ENCODE data around the gene ZC3H13.

The ZC3H13 gene, protein sequence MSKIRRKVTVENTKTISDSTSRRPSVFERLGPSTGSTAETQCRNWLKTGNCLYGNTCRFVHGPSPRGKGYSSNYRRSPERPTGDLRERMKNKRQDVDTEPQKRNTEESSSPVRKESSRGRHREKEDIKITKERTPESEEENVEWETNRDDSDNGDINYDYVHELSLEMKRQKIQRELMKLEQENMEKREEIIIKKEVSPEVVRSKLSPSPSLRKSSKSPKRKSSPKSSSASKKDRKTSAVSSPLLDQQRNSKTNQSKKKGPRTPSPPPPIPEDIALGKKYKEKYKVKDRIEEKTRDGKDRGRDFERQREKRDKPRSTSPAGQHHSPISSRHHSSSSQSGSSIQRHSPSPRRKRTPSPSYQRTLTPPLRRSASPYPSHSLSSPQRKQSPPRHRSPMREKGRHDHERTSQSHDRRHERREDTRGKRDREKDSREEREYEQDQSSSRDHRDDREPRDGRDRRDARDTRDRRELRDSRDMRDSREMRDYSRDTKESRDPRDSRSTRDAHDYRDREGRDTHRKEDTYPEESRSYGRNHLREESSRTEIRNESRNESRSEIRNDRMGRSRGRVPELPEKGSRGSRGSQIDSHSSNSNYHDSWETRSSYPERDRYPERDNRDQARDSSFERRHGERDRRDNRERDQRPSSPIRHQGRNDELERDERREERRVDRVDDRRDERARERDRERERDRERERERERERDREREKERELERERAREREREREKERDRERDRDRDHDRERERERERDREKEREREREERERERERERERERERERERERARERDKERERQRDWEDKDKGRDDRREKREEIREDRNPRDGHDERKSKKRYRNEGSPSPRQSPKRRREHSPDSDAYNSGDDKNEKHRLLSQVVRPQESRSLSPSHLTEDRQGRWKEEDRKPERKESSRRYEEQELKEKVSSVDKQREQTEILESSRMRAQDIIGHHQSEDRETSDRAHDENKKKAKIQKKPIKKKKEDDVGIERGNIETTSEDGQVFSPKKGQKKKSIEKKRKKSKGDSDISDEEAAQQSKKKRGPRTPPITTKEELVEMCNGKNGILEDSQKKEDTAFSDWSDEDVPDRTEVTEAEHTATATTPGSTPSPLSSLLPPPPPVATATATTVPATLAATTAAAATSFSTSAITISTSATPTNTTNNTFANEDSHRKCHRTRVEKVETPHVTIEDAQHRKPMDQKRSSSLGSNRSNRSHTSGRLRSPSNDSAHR (N-terminal part only)

DNA sequence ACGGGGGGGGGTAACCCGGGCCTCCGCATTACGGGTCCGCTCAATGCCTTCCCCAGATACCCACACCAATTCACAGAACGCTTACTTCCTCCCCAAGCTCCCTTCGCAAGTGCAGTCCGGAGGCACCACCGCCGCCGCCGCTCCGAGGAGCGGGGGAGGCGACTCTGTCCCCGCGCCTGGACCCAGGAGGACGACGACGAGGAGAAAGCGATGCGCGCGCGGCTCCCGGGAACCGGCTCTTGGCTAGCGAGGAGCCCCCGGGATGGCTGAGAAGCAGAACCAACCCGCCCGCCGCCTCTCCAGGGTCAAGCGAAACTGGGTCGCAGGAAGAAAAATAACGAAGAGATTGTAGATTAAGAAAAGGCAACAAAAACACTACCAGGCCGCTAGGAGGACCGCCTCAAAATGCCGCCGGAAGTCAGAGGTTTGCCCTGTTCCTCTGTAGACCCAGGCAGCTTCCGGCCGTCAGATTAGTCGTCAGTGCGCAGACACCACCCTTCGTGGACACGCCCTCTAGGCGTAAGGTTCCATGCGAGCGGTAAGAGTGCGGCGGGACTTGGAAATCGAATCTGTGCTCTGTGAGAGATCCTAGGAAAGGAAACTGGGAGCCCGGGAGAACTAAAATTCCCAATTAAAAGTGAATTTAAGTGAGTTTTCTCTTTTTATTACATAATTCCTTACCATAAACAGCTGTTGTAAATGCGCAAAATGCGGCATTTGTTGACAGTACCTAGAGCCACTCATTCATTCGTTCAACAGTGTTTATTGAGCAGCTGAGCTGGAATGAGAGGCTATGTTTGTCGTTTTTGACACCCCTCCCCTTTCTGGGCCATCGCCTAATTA is at the start of gene ZC3H13:
TSS of gene ZC3H13 (minus strand) at position 428 of the 843 bp plus-strand sequence. CDS start 7,239 bp downstream, outside the sequence.
- H3K4me3 Mint-ChIP-seq, result peak within 1 kb of the TSS; percentile 97
- H3K36me3 Mint-ChIP-seq (ENCODE audit: low read depth), result peaks cover 2% of the 10 kb centered on the region
- peak within 1 kb of the TSS; percentile 95 for H3K27ac Mint-ChIP-seq
- no peaks in the 10 kb centered on the region for H3K9me3 Mint-ChIP-seq
- peaks cover 33% of the 10 kb centered on the region for H3K4me1 Mint-ChIP-seq (ENCODE audit: low read depth)
- peak; percentile 92 for DNase-seq (ENCODE audit: low spot score)
- H3K27me3 Mint-ChIP-seq (ENCODE audit: low read depth), result peaks cover 22% of the 10 kb centered on the region

GRCh38 chr13:46102255-46102605 is 49.7 kb upstream of the ZC3H13 start:
- no peaks in the 10 kb centered on the region for H3K9me3 Mint-ChIP-seq
- no peak for DNase-seq (ENCODE audit: low spot score)
- peaks cover 16% of the 10 kb centered on the region for H3K27me3 Mint-ChIP-seq (ENCODE audit: low read depth)
- no peaks in the 10 kb centered on the region for H3K36me3 Mint-ChIP-seq (ENCODE audit: low read depth)
- no peak overlapping the region for H3K4me3 Mint-ChIP-seq
- H3K4me1 Mint-ChIP-seq (ENCODE audit: low read depth), result peaks cover 5% of the 10 kb centered on the region
- no peak overlapping the region for H3K27ac Mint-ChIP-seq

- no peaks in the 10 kb centered on the region for H3K9me3 Mint-ChIP-seq
- no peaks in the 10 kb centered on the region for H3K36me3 Mint-ChIP-seq (ENCODE audit: low read depth)
- peaks cover 14% of the 10 kb centered on the region for H3K27me3 Mint-ChIP-seq (ENCODE audit: low read depth)
- no peaks in the 10 kb centered on the region for H3K4me1 Mint-ChIP-seq (ENCODE audit: low read depth)
- no peak overlapping the region for H3K4me3 Mint-ChIP-seq
- H3K27ac Mint-ChIP-seq, result no peak overlapping the region
- no peak for DNase-seq (ENCODE audit: low spot score)
These were observed 49.1 kb upstream of the ZC3H13 start for GRCh38 chr13:46101484-46102254.

DNA sequence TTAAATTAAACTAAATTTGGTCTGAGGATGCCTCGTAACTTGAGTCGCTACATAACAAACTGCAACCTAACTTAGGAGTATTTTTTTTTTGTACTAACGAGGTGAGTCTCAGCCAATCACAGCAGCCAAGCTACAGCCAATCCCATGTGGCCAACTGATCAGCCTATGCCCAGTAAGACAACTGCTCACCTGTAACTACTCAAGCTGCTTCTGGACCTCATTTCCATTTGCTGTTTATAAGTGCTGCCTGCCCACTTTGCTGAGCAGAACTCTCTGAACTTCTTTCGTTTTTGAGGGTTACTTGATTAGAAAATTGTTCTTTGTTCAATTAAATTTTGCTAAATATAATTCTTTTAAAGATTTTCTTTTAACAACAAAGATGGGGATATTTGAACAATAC is 48.5 kb upstream of the ZC3H13 start:
- Mint-ChIP-seq H3K9me3 (no peaks in the 10 kb centered on the region), H3K27ac (no peak overlapping the region), H3K4me3 (no peak overlapping the region), H3K27me3 (ENCODE audit: low read depth) (peaks cover 16% of the 10 kb centered on the region), H3K36me3 (ENCODE audit: low read depth) (no peaks in the 10 kb centered on the region), H3K4me1 (ENCODE audit: low read depth) (no peaks in the 10 kb centered on the region)
- DNase-seq (ENCODE audit: low spot score), result no peak

- DNase-seq (ENCODE audit: low spot score), result no peak
- Mint-ChIP-seq H3K9me3 (no peaks in the 10 kb centered on the region), H3K27ac (no peak overlapping the region), H3K4me1 (ENCODE audit: low read depth) (no peaks in the 10 kb centered on the region), H3K36me3 (ENCODE audit: low read depth) (no peaks in the 10 kb centered on the region), H3K4me3 (no peak overlapping the region), H3K27me3 (ENCODE audit: low read depth) (peaks cover 14% of the 10 kb centered on the region)
These were observed 47.8 kb upstream of the ZC3H13 start for GRCh38 chr13:46100191-46100815.

- Mint-ChIP-seq H3K27me3 (ENCODE audit: low read depth) (peaks cover 24% of the 10 kb centered on the region), H3K36me3 (ENCODE audit: low read depth) (no peaks in the 10 kb centered on the region), H3K4me3 (no peak overlapping the region), H3K9me3 (no peaks in the 10 kb centered on the region), H3K4me1 (ENCODE audit: low read depth) (no peaks in the 10 kb centered on the region), H3K27ac (no peak overlapping the region)
- no peak for DNase-seq (ENCODE audit: low spot score)
These were observed 45.1 kb upstream of the ZC3H13 start for GRCh38 chr13:46097663-46098062.

DNA sequence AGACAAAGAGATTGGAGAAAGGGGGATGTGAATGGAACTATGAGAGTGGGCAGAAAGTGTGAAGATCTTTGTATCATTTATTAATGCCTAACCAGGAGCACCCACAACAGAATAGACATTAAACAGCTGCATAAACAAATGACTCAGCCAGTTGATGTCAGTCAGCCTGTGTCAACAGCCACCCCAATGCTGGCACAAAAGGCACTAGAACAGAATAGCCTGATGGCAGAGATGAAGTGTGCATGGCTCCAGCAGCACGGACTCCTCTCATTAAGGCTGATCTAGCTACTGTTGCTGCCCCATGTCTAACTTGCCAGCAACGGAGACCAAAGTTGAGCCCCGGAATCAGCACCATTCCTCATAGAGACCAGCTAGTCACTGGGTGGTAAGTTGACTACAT is 44.5 kb upstream of the ZC3H13 start:
- Mint-ChIP-seq H3K4me1 (ENCODE audit: low read depth) (no peaks in the 10 kb centered on the region), H3K36me3 (ENCODE audit: low read depth) (no peaks in the 10 kb centered on the region), H3K4me3 (no peak overlapping the region), H3K27me3 (ENCODE audit: low read depth) (peaks cover 27% of the 10 kb centered on the region), H3K9me3 (no peaks in the 10 kb centered on the region), H3K27ac (no peak overlapping the region)
- no peak for DNase-seq (ENCODE audit: low spot score)

DNA sequence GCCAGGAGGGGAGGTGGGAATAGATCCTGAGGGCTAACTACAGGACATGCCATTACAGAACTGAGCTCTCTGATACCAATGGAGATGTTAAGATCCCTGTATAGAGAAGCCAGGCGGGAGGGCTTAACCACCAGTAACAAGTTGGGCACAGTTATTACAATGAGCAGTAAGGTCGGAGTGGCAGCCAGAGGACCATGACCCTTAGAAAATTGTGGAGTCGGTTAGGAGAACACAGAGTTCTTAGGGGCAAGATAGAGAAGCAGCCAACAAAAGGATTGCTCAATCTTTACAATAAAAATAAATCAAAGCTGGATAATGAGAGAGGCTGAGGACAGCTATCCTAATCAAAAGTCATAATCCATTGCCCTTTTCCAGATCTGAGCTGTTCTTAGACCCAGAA is 41.9 kb upstream of the ZC3H13 start:
- no peak for DNase-seq (ENCODE audit: low spot score)
- peaks cover 27% of the 10 kb centered on the region for H3K27me3 Mint-ChIP-seq (ENCODE audit: low read depth)
- H3K4me3 Mint-ChIP-seq, result no peak overlapping the region
- no peaks in the 10 kb centered on the region for H3K36me3 Mint-ChIP-seq (ENCODE audit: low read depth)
- H3K27ac Mint-ChIP-seq, result no peak overlapping the region
- no peaks in the 10 kb centered on the region for H3K9me3 Mint-ChIP-seq
- H3K4me1 Mint-ChIP-seq (ENCODE audit: low read depth), result no peaks in the 10 kb centered on the region

DNA sequence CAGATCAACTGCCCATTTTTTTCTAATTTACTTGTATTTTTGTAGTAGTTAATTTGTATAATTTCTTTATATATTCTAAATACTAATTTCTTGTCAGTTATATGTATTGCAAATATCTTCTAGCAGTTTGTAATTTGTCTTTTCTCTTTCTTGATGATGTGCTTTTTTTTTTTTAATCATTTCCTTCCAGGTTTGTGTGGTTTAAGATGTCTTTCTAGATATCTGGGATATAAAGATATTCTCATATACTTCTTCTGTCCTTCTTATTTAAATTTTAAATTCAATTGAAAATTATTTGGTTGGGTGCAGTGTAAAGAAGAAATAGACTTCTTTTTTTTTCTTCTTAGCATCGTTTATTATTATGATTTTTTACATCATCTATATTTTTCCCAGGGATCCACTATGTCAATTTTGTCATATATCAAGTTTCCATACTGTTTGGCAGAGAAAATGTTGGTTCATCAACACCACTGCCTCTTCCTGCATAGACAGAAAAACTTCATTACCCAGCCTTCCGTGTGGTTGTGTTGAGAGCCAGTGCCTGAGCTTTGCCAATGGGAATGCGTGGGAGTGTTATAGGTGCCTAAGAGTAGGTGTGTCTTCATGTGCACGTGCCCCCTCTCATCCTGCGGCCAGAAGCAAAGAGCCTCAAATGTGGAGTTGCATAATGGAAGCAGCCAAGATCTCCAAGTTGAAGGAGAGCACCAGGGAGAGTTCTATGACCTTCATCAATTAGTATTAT is 36.4 kb upstream of the ZC3H13 start:
- H3K4me3 Mint-ChIP-seq, result no peak overlapping the region
- DNase-seq (ENCODE audit: low spot score), result no peak
- no peaks in the 10 kb centered on the region for H3K9me3 Mint-ChIP-seq
- H3K27ac Mint-ChIP-seq, result no peak overlapping the region
- peaks cover 4% of the 10 kb centered on the region for H3K4me1 Mint-ChIP-seq (ENCODE audit: low read depth)
- H3K27me3 Mint-ChIP-seq (ENCODE audit: low read depth), result peaks cover 15% of the 10 kb centered on the region
- H3K36me3 Mint-ChIP-seq (ENCODE audit: low read depth), result no peaks in the 10 kb centered on the region

- Mint-ChIP-seq H3K27ac (no peak overlapping the region), H3K4me1 (ENCODE audit: low read depth) (peaks cover 4% of the 10 kb centered on the region)
- DNase-seq (ENCODE audit: low spot score), result no peak
These were observed 34.9 kb upstream of the ZC3H13 start for GRCh38 chr13:46087481-46087880.

GRCh38 chr13:46086985-46087384 is 34.4 kb upstream of the ZC3H13 start:
- H3K36me3 Mint-ChIP-seq (ENCODE audit: low read depth), result no peaks in the 10 kb centered on the region
- no peak overlapping the region for H3K27ac Mint-ChIP-seq
- no peak overlapping the region for H3K4me3 Mint-ChIP-seq

More at GRCh38 chr13:46087481-46087880, 34.9 kb upstream of the ZC3H13 start:
- Mint-ChIP-seq H3K36me3 (ENCODE audit: low read depth) (no peaks in the 10 kb centered on the region), H3K4me3 (no peak overlapping the region), H3K27me3 (ENCODE audit: low read depth) (peaks cover 8% of the 10 kb centered on the region), H3K9me3 (no peaks in the 10 kb centered on the region)

DNA sequence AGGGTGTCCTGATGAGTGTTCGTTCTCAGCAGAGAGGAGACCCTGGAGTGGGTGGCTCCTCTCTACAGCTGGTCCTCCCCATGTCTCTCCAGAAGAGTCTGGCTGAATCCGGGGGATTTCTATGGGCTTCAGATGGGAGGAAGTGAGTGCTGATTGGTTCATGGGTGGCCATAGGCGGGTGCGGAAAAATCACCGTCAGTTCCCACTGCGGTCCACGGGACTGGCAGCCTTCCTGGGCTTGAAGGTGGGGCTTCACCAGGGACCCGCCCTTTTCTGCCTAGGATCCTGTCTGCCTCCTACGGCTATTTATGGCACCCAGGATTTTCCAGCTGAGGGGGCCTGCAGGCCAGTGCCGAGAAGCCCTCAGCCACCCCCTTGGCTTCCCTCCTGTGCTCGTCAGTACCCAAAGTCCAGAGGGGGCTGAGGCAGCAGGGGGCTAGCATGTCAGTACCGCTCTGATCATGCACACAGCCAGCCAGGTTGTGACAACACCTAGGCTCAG is 33.9 kb upstream of the ZC3H13 start:
- no peak overlapping the region for H3K27ac Mint-ChIP-seq
- no peak overlapping the region for H3K4me3 Mint-ChIP-seq
- H3K36me3 Mint-ChIP-seq (ENCODE audit: low read depth), result no peaks in the 10 kb centered on the region
- H3K4me1 Mint-ChIP-seq (ENCODE audit: low read depth), result peaks cover 4% of the 10 kb centered on the region
- no peaks in the 10 kb centered on the region for H3K9me3 Mint-ChIP-seq
- peaks cover 7% of the 10 kb centered on the region for H3K27me3 Mint-ChIP-seq (ENCODE audit: low read depth)
- no peak for DNase-seq (ENCODE audit: low spot score)

More at GRCh38 chr13:46086985-46087384, 34.4 kb upstream of the ZC3H13 start:
- peaks cover 4% of the 10 kb centered on the region for H3K4me1 Mint-ChIP-seq (ENCODE audit: low read depth)
- no peaks in the 10 kb centered on the region for H3K9me3 Mint-ChIP-seq
- DNase-seq (ENCODE audit: low spot score), result no peak
- H3K27me3 Mint-ChIP-seq (ENCODE audit: low read depth), result peaks cover 8% of the 10 kb centered on the region
